Endothelial cell of hepatic sinusoid (primary cell): Measurements from ENCODE around the gene RHOXF1.
"Not testable (repeated sequence)": the region's sequence is repeated elsewhere in the genome, so short reads cannot be mapped to it uniquely, and the experiment has no call there.

ENCODE experiments used
- in situ Hi-C: cut with HindIII; loops from 2 replicates; pipeline ENCODE4 v1.10.0; 2017; ENCODE audit warnings: low sequenced_read_pairs

The RHOXF1 gene

DNA sequence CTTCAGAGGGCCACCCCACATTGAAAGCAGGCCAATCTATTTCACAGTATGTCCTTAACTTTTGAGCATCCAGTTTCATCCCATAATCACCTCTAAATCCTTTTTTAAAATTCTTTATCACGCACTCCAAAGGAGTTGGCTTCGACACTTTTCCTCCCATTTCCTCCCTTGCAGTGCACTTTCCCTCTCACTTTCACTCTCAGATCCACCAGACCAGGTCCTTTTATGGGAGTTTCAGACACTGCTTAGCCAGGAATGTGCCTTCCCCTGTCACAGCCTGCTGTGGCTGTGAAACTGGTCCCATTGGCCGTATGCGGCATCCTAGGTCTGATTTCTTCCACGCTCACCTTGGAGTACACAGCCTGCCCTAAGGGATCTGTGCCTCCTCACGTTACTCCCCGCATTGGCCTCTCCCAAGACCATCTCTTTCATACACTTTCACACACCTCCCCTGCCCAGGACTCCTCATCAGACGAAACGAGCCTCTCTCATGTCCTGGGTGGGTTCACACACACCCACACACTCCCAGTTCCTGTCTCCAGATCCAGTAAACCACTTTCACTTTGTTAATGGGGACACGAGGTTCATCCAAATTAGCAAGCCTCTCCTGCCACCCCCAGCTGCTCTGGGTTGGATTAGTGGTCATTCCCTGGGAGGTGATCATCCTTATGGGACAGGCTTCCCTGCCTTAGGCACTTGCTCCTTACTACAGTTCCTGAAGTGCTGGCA, 28.3 kb downstream of the RHOXF1 start:
- in situ Hi-C loops = no loop called here

DNA sequence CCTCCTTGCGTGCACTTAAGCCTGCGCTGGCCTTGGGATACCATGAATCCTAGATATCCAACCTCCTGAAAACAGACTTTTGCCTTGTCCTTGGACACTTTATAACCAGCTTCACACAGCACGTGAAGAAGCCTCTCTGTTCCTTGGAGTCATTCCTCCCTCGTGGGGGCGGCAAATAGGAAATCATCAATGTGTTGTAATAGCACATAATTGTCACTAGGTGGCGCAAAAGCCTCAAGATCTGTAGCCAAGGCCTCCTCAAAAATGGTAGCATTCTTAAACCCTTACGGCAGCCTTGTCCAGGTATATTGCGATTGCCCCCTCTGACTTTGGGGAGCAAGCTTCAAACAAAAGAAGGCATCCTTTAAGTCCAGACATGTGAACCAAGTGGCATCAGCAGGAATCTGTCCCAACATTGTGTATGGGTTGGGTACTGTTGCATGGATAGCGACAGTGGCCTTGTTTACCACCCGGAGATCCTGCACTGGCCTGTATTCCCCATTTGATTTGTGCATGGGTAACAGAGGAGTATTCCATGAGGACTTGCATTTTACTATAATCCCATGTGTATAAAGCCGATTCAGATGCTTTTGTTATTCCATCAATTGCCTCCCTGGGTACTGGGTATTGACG, 30.0 kb downstream of the RHOXF1 start:
- in situ Hi-C loops = not testable (repeated sequence)

DNA sequence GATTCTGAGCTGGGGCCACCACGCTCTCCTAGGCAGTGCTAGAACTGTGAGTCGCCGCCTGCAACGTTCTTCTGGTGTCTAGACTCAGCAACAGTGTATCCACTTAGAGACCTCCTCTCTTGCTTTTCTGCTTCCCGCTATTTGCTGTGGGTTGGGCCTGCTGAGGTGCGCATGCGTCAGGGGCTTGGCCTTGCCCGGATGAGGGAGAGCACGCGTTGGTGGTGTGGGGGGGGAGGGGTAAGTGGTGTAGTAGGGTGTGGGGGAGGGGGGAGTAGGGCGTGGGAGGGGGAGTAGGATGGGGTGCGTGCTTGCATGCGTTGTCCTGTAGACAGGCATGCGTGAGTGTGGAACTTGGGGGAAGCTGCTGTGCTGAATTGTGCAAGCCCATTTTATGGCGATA, 38.1 kb downstream of the RHOXF1 start, which contains the start of gene RHOXF2B:
TSS of gene RHOXF2B (minus strand) at position 101 of the 400 bp plus-strand sequence. CDS start 138 bp downstream, outside the sequence.
- in situ Hi-C loops = not testable (repeated sequence)

DNA sequence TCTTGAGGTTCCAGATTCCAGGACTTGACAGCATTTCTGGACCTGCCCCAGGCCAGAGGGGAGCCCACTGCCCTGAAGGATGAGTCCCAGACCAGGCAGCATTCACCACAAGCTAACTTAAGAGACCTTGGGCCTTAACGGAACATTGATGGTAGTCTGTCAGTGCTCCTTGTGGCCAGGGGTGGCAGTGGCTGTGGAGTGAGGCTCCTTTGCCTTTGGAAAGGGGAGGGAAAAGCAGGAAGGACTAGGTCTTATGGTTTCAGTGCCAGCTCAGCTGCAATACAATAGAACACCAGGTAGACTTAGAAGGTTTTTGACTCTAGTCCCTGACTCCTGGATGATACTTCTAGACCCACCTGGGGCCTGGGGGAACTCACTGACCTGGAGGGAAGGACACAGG, 49.5 kb downstream of the RHOXF1 start:
- in situ Hi-C loops = not testable (repeated sequence)
